DOHH2 (cell line): ENCODE results near the gene PHRF1.
"Not testable (repeated sequence)": the region's sequence is repeated elsewhere in the genome, so short reads cannot be mapped to it uniquely, and the experiment has no call there.

Experiments
- H3F3A ChIP-seq: fragments of 200-600 bp; sonication (generic), shearing (Covaris generic); 2 replicates; pipeline ENCODE4 v1.6.0; 2016; ENCODE audit warnings: antibody characterized with exemption, mild to moderate bottlenecking; ENCODE audit not compliant: control insufficient read depth, insufficient read depth
- H3K27ac ChIP-seq: fragments of 200-600 bp; sonication (generic); 2 replicates; pipeline ENCODE4 v1.5.1; 2014; ENCODE audit warnings: low read depth, mild to moderate bottlenecking, low read length, moderate library complexity
- H3K27me3 ChIP-seq: fragments of 200-600 bp; sonication (generic); 2 replicates; pipeline ENCODE4 v1.6.1; 2014; ENCODE audit warnings: mild to moderate bottlenecking, low read length, mixed read lengths; ENCODE audit not compliant: control insufficient read depth
- H3K36me3 ChIP-seq: fragments of 200-600 bp; sonication (generic); 2 replicates; pipeline ENCODE4 v1.6.1; 2014; ENCODE audit warnings: mild to moderate bottlenecking, low read length, moderate library complexity, mixed read lengths; ENCODE audit not compliant: control insufficient read depth
- H3K4me1 ChIP-seq: fragments of 200-600 bp; sonication (generic); 2 replicates; pipeline ENCODE4 v1.6.1; 2014; ENCODE audit warnings: mild to moderate bottlenecking, low read length, mixed read lengths; ENCODE audit not compliant: control insufficient read depth
- H3K4me2 ChIP-seq: fragments of 200-600 bp; sonication (generic); 2 replicates; pipeline ENCODE4 v1.6.0; 2014; ENCODE audit warnings: mild to moderate bottlenecking, low read length, moderate library complexity
- H3K4me3 ChIP-seq: fragments of 200-600 bp; sonication (generic); 2 replicates; pipeline ENCODE4 v1.5.1; 2014; ENCODE audit warnings: mild to moderate bottlenecking, low read length, mixed read lengths
- H3K79me2 ChIP-seq: fragments of 200-600 bp; sonication (generic); 2 replicates; pipeline ENCODE4 v1.6.1; 2014; ENCODE audit warnings: mild to moderate bottlenecking, low read length, mixed read lengths; ENCODE audit not compliant: control insufficient read depth
- H3K9me2 ChIP-seq: fragments of 200-600 bp; sonication (generic); replicated peaks from 2 replicates; pipeline ENCODE4 v1.6.1; 2014; ENCODE audit warnings: mild to moderate bottlenecking, low read length, mixed read lengths; ENCODE audit not compliant: control insufficient read depth
- H3K9me3 ChIP-seq: fragments of 200-600 bp; sonication (generic); 2 replicates; pipeline ENCODE4 v1.6.1; 2014; ENCODE audit warnings: antibody characterized with exemption, low read length, mixed read lengths; ENCODE audit not compliant: control insufficient read depth, insufficient read depth
- H4K20me1 ChIP-seq: fragments of 200-600 bp; sonication (generic); 2 replicates; pipeline ENCODE4 v1.6.0; 2014; ENCODE audit warnings: low read depth, mild to moderate bottlenecking, antibody characterized with exemption, low read length, moderate library complexity; ENCODE audit not compliant: control insufficient read depth, insufficient read depth
- EZH2phosphoT487 ChIP-seq: fragments of 200-600 bp; sonication (generic); IDR thresholded peaks from 2 replicates; pipeline ENCODE4 v1.6.1; 2017; ENCODE audit warnings: borderline replicate concordance, mild to moderate bottlenecking, antibody characterized with exemption, low read length, moderate library complexity, mixed read lengths
- TF ChIP-seq, protein P1 (sequence below): fragments of 200-600 bp; sonication (generic); IDR thresholded peaks from one replicate; pipeline ENCODE4 v1.5.1; 2014; ENCODE audit warnings: antibody characterized with exemption, mild to moderate bottlenecking, low read depth, low read length; ENCODE audit not compliant: poor library complexity, severe bottlenecking

The PHRF1 gene

DNA sequence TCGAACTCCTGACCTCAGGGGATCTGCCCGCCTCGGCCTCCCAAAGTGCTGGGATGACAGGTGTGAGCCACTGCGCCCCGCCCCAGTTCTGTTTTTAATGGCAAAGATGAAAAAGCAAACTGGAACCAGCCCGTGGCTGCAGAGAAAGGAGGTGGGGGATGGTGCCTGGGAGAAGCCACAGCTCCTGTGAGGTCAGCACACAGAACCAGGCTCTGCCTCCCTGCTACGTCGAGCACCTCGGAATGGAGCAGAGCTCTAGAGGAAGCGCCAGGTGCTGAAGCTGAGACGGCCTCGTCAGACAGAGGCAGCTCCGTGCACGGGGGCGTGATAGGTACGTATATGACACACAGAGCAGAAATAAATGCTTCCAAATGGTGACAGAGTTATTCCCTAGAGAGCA, 69.3 kb downstream of the PHRF1 start:
- H3K27me3 ChIP-seq = no peaks in the 10 kb centered on the region
- H3F3A ChIP-seq = no peaks in the 10 kb centered on the region
- H3K9me2 ChIP-seq = no peaks in the 10 kb centered on the region
- H3K79me2 ChIP-seq = no peaks in the 10 kb centered on the region
- H3K4me2 ChIP-seq = no peak overlapping the region
- H3K27ac ChIP-seq = no peak overlapping the region
- no peaks in the 10 kb centered on the region for H4K20me1 ChIP-seq
- TF ChIP-seq EZH2phosphoT487 = no peak
- TF ChIP-seq, protein P1, sequence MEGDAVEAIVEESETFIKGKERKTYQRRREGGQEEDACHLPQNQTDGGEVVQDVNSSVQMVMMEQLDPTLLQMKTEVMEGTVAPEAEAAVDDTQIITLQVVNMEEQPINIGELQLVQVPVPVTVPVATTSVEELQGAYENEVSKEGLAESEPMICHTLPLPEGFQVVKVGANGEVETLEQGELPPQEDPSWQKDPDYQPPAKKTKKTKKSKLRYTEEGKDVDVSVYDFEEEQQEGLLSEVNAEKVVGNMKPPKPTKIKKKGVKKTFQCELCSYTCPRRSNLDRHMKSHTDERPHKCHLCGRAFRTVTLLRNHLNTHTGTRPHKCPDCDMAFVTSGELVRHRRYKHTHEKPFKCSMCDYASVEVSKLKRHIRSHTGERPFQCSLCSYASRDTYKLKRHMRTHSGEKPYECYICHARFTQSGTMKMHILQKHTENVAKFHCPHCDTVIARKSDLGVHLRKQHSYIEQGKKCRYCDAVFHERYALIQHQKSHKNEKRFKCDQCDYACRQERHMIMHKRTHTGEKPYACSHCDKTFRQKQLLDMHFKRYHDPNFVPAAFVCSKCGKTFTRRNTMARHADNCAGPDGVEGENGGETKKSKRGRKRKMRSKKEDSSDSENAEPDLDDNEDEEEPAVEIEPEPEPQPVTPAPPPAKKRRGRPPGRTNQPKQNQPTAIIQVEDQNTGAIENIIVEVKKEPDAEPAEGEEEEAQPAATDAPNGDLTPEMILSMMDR = no peak
- no peaks in the 10 kb centered on the region for H3K4me1 ChIP-seq
- no peaks in the 10 kb centered on the region for H3K9me3 ChIP-seq
- H3K4me3 ChIP-seq = no peak overlapping the region
- no peaks in the 10 kb centered on the region for H3K36me3 ChIP-seq

DNA sequence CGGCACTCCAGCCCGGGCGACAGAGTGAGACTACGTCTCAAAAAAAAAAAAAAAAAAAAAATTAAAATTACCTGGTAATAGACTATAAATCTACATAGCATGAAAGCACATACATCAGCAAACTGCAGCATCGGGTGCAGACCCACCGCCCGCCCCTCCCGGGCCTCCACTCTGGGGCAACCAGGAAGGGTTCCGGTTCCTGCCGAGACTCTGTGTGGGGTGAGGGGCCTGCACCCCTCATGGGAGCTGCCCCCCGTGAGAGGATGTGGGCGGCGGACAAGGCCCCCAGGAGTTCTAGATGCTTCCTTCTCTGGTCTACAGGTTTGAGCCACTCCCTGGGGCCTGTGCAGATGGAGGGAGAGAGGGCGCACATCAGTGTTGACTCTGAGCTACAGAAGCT, 69.9 kb downstream of the PHRF1 start:
- H3K79me2 ChIP-seq = no peaks in the 10 kb centered on the region
- H3K36me3 ChIP-seq = no peaks in the 10 kb centered on the region
- no peaks in the 10 kb centered on the region for H3F3A ChIP-seq
- no peaks in the 10 kb centered on the region for H3K4me1 ChIP-seq
- H3K4me3 ChIP-seq = no peak overlapping the region
- no peak overlapping the region for H3K4me2 ChIP-seq
- no peak for TF ChIP-seq EZH2phosphoT487
- TF ChIP-seq, protein P1 = no peak
- H4K20me1 ChIP-seq = no peaks in the 10 kb centered on the region
- no peaks in the 10 kb centered on the region for H3K27me3 ChIP-seq
- no peaks in the 10 kb centered on the region for H3K9me2 ChIP-seq
- H3K27ac ChIP-seq = no peak overlapping the region
- H3K9me3 ChIP-seq = no peaks in the 10 kb centered on the region

DNA sequence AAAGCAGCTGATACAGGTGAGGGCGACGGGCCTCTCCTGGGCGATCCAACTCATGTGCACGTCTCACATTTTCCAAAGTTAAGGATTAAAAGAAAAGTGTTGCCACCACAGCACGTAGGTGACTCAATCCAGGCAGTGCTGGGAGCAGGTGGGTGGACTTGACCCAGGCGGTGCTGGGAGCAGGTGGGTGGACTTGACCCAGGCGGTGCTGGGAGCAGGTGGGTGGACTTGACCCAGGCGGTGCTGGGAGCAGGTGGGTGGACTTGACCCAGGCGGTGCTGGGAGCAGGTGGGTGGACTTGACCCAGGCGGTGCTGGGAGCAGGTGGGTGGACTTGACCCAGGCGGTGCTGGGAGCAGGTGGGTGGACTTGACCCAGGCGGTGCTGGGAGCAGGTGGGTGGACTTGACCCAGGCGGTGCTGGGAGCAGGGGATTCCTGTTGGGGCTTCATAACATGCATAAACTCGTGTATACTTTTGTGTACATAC, 71.4 kb downstream of the PHRF1 start:
- not testable (repeated sequence) for H3K4me2 ChIP-seq, H3F3A ChIP-seq, H3K27me3 ChIP-seq, H3K9me3 ChIP-seq, H4K20me1 ChIP-seq, H3K9me2 ChIP-seq, H3K27ac ChIP-seq, H3K4me1 ChIP-seq, H3K36me3 ChIP-seq, H3K4me3 ChIP-seq, H3K79me2 ChIP-seq

DNA sequence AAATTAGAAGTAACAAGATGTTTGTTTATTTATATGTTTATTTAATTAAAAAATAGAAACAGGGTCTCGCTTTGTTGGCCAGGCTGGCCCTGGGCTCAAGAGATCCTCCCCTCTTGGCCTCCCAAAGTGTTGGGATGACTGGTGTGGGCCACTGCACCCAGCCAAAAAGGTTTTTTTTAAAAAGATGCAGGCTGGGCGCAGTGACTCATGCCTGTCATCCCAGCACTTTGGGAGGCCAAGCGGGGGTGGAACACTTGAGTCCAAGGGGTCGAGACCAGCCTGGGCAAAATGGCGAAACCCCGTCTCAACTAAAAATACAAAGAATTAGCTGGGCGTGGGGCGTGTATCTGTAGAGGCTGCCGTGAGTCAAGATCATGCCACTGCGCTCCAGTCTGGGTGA, 74.2 kb downstream of the PHRF1 start:
- H3K4me2 ChIP-seq = no peak overlapping the region
- no peaks in the 10 kb centered on the region for H4K20me1 ChIP-seq
- no peaks in the 10 kb centered on the region for H3K27me3 ChIP-seq
- no peak overlapping the region for H3K4me3 ChIP-seq
- no peaks in the 10 kb centered on the region for H3K4me1 ChIP-seq
- no peaks in the 10 kb centered on the region for H3F3A ChIP-seq
- H3K36me3 ChIP-seq = no peaks in the 10 kb centered on the region
- no peaks in the 10 kb centered on the region for H3K9me2 ChIP-seq
- no peaks in the 10 kb centered on the region for H3K79me2 ChIP-seq
- no peak for TF ChIP-seq EZH2phosphoT487
- TF ChIP-seq, protein P1 = no peak
- no peaks in the 10 kb centered on the region for H3K9me3 ChIP-seq
- H3K27ac ChIP-seq = no peak overlapping the region

DNA sequence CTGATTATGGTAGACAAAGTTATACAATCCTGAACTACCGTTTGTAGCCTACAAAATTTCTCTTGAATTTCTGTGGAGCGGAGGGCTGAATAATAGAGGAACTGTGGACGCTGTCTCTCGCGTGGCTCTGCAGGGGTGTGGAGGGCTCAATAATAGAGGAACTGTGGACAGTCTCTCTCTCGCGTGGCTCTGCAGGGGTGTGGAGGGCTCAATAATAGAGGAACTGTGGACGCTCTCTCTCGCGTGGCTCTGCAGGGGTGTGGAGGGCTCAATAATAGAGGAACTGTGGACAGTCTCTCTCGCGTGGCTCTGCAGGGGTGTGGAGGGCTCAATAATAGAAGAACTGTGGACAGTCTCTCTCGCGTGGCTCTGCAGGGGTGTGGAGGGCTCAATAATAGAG, 76.9 kb downstream of the PHRF1 start:
- not testable (repeated sequence) for H3K4me2 ChIP-seq, H3K27me3 ChIP-seq, H4K20me1 ChIP-seq, H3K27ac ChIP-seq, H3F3A ChIP-seq, H3K9me2 ChIP-seq, H3K36me3 ChIP-seq, H3K79me2 ChIP-seq, H3K4me1 ChIP-seq, H3K4me3 ChIP-seq, H3K9me3 ChIP-seq
